ENCODE measurements around the gene CDY2A.
"Not testable (repeated sequence)": the region's sequence is repeated elsewhere in the genome, so short reads cannot be mapped to it uniquely, and the experiment has no call there.

DNA sequence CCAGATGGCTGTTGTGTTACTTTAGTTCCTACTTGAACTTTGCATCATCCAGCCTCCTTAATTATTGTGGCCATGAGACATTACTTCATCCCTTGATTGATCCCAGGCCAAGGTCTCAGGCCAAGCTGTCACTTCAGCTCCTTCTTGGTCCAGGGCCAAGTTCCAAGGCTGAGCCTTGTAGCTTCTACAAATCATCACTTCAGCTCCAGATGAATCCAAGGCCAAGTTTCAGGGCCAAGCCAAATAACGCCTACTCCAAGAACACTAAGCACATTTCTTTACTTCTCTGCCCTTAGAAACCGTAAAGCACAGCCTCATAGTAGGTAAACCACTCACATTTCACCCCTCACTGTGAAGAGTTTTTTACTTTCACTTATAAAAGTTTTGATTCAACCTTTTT, 1.7 kb upstream of the CDY2A start:
- TF ChIP-seq POLR2A (IDR thresholded peaks at IDR 0.05; ENCODE audit: extremely low read depth, insufficient read length), result not testable (repeated sequence)
- TF ChIP-seq, protein P1, sequence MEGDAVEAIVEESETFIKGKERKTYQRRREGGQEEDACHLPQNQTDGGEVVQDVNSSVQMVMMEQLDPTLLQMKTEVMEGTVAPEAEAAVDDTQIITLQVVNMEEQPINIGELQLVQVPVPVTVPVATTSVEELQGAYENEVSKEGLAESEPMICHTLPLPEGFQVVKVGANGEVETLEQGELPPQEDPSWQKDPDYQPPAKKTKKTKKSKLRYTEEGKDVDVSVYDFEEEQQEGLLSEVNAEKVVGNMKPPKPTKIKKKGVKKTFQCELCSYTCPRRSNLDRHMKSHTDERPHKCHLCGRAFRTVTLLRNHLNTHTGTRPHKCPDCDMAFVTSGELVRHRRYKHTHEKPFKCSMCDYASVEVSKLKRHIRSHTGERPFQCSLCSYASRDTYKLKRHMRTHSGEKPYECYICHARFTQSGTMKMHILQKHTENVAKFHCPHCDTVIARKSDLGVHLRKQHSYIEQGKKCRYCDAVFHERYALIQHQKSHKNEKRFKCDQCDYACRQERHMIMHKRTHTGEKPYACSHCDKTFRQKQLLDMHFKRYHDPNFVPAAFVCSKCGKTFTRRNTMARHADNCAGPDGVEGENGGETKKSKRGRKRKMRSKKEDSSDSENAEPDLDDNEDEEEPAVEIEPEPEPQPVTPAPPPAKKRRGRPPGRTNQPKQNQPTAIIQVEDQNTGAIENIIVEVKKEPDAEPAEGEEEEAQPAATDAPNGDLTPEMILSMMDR (IDR thresholded peaks at IDR 0.05; ENCODE audit: low read depth, low read length), result not testable (repeated sequence)

Measured in NB4 (cell line).